GM12878 (cell line): Measurements from ENCODE around the gene NXPE4. TPM values are rescaled to one million over a fixed set of nuclear protein-coding genes. Genes with fewer than 3 reads are reported as not detected.
A peak's percentile ranks its signal among the peaks of the same experiment; 100 is the strongest.

Source experiments
- EGR1 ChIP-seq, 2 experiments: IDR thresholded peaks; 1 replicate in 1 of 2; 2 replicates in 1 of 2; pipeline ENCODE4 v1.6.1; 2011 to 2012; ENCODE audit warnings: low read depth in 2 of 2, low read length in 2 of 2, borderline replicate concordance in 1 of 2, mild to moderate bottlenecking in 1 of 2, moderate library complexity in 1 of 2
- ETV6 ChIP-seq, 2 experiments: fragments of 450-650 bp in 1 of 2; IDR thresholded peaks in 1 of 2; conservative IDR thresholded peaks in 1 of 2; 2 replicates each; pipeline ENCODE4 v1.6.1; 2014; ENCODE audit warnings: antibody characterized with exemption in 1 of 2, borderline replicate concordance in 1 of 2, low read depth in 1 of 2, mild to moderate bottlenecking in 1 of 2, moderate library complexity in 1 of 2
- GABPA ChIP-seq: IDR thresholded peaks from 2 replicates; pipeline ENCODE4 v1.6.1; 2014; ENCODE audit warnings: antibody characterized with exemption, low read depth, mild to moderate bottlenecking, inconsistent platforms
- GATAD2B ChIP-seq: fragments of 450-650 bp; conservative IDR thresholded peaks from 2 replicates; pipeline ENCODE4 v1.6.1; 2017; ENCODE audit warnings: low read depth, mild to moderate bottlenecking, moderate library complexity
- NFIC ChIP-seq: IDR thresholded peaks from 2 replicates; pipeline ENCODE4 v1.6.1; 2012; ENCODE audit warnings: low read depth, mild to moderate bottlenecking, inconsistent platforms, low read length, moderate library complexity
- NRF1 ChIP-seq: conservative IDR thresholded peaks from 2 replicates; pipeline ENCODE4 v1.6.1; 2011; ENCODE audit warnings: mild to moderate bottlenecking, low read depth, low read length, improper control_type of control experiment
- POLR2AphosphoS5 ChIP-seq: IDR thresholded peaks from 2 replicates; pipeline ENCODE4 v1.6.1; 2011; ENCODE audit warnings: mild to moderate bottlenecking, low read length, inconsistent platforms
- RELA ChIP-seq: fragments of 450-650 bp; IDR thresholded peaks from 2 replicates; pipeline ENCODE4 v1.8.0; 2014; ENCODE audit warnings: borderline replicate concordance; ENCODE audit not compliant: partially characterized antibody
- SMAD5 ChIP-seq: IDR thresholded peaks from 2 replicates; pipeline ENCODE4 v1.6.1; 2016; ENCODE audit warnings: antibody characterized with exemption, low read depth
- SMC3 ChIP-seq: IDR thresholded peaks from 2 replicates; pipeline ENCODE4 v1.6.1; 2011; ENCODE audit warnings: low read length, improper control_type of control experiment, borderline replicate concordance
- SP1 ChIP-seq: IDR thresholded peaks from one replicate; pipeline ENCODE4 v1.6.1; 2011; ENCODE audit warnings: low read depth, low read length
- SUPT20H ChIP-seq: IDR thresholded peaks from 2 replicates; pipeline ENCODE4 v1.6.1; 2011; ENCODE audit warnings: low read depth, mild to moderate bottlenecking, low read length, moderate library complexity, borderline replicate concordance; ENCODE audit not compliant: control insufficient read depth
- TAF1 ChIP-seq: IDR thresholded peaks from 2 replicates; pipeline ENCODE4 v1.6.1; 2011; ENCODE audit warnings: mild to moderate bottlenecking, low read depth, low read length, borderline replicate concordance
- TARDBP ChIP-seq: IDR thresholded peaks from 2 replicates; pipeline ENCODE4 v1.6.1; 2016; ENCODE audit warnings: borderline replicate concordance
- TCF3 ChIP-seq: IDR thresholded peaks from 2 replicates; pipeline ENCODE4 v1.6.1; 2012; ENCODE audit warnings: low read depth, mild to moderate bottlenecking, low read length, borderline replicate concordance; ENCODE audit not compliant: insufficient read depth
- WRNIP1 ChIP-seq: IDR thresholded peaks from 2 replicates; pipeline ENCODE4 v1.6.1; 2011; ENCODE audit warnings: low read depth, low read length, improper control_type of control experiment, borderline replicate concordance
- ZNF207 ChIP-seq: fragments of 450-650 bp; IDR thresholded peaks from 2 replicates; pipeline ENCODE4 v1.6.1; 2014; ENCODE audit warnings: antibody characterized with exemption, mild to moderate bottlenecking, borderline replicate concordance
- ZNF217 ChIP-seq: fragments of 450-650 bp; IDR thresholded peaks from 2 replicates; pipeline ENCODE4 v1.6.1; 2017; ENCODE audit warnings: antibody characterized with exemption, mild to moderate bottlenecking
- ZNF24 ChIP-seq: fragments of 450-650 bp; IDR thresholded peaks from 2 replicates; pipeline ENCODE4 v1.6.1; 2017; ENCODE audit warnings: antibody characterized with exemption, mild to moderate bottlenecking
- ZSCAN29 ChIP-seq: fragments of 450-650 bp; IDR thresholded peaks from 2 replicates; pipeline ENCODE4 v1.6.1; 2017; ENCODE audit warnings: mild to moderate bottlenecking, moderate library complexity
- polyA plus RNA-seq, 11 experiments: library from polyadenylated mRNA; depleted of rRNA in 4 of 11; unstranded in 6 of 11; stranded (reverse) in 5 of 11; fragments of >200 nt; fragmentation: Nextera tagmentation in 4 of 11; fragmentation: Illumina TruSeq in 1 of 11; extraction: Ambion mirVana in 4 of 11; extraction: Trizol in 1 of 11; gene quantifications; 1 replicate in 1 of 11; 2 replicates in 10 of 11; pipeline versions ENCODE4 v1.2.1 to v1.2.3, GENCODE V29; 2011 to 2016; ENCODE audit warnings: inconsistent platforms in 2 of 11, missing spikeins in 2 of 11, low read depth in 1 of 11
- total RNA-seq, 4 experiments: library from RNA; depleted of rRNA in 3 of 4; stranded (reverse); fragments of >200 nt in 3 of 4; fragmentation: Illumina TruSeq in 1 of 4; extraction: Trizol in 1 of 4; gene quantifications; 2 replicates each; pipeline versions ENCODE4 v1.2.1 to v1.2.3, GENCODE V29; 2013 to 2021
- TF ChIP-seq, protein P1 (sequence below): IDR thresholded peaks from 2 replicates; pipeline ENCODE4 v1.6.1; 2011; ENCODE audit warnings: low read depth, mild to moderate bottlenecking, low read length, moderate library complexity, borderline replicate concordance; ENCODE audit errors: extremely low read depth
- TF ChIP-seq, protein P2 (sequence below): fragments of 150-350 bp; IDR thresholded peaks from 2 replicates; pipeline ENCODE4 v1.6.1; 2014; ENCODE audit warnings: mild to moderate bottlenecking, low read depth, low read length
- TF ChIP-seq, protein P3 (sequence below): fragments of 450-650 bp; IDR thresholded peaks from 2 replicates; pipeline ENCODE4 v1.6.1; 2017; ENCODE audit warnings: antibody characterized with exemption, mild to moderate bottlenecking, moderate library complexity

Gene NXPE4
- total and polyA plus RNA-seq, 10 of the 15 experiments (the other 5 are each of a cell fraction or from before 2014, with no cell fraction given) = not detected

DNA sequence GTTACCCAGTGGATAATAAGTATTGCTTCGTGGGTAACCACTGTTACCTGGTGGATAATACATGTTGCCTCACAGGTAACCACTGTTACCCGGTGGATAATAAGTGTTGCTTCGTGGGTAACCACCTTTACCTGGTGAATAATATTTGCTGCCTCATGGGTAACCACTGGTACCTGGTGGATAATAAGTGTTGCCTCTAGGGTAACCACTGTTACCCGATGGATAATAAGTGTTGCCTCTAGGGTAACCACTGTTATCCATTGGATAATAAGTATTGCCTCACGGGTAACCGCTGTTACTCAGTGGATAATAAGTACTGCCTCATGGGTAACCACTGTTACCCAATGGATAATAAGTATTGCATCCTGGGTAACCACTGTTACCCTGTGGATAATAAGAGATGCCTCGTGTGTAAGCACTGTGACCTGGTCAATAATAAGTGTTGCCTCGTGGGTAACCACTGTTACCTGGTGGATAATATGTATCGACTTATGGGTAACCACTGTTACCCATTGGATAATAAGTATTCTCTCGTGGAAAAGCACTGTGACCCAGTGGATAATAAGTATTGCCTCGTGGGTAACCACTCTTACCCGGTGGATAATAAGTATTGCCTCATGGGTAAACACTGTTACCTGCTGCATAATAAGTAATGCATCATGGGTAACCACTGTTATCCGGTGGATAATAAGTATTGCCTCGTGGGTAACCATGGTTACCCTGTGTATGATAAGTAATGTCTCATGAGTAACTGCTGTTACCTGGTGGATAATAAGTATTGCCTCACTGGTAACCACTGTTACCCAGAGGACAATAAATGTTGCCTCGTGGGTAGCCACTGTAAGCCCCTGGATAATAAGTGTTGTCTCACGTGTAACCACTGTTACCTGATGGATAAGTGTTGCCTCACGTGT is 20.1 kb upstream of the NXPE4 start (continued):
- TF ChIP-seq WRNIP1 = no peak
- peak; percentile 66 for TF ChIP-seq ZNF217
- TF ChIP-seq, protein P1, sequence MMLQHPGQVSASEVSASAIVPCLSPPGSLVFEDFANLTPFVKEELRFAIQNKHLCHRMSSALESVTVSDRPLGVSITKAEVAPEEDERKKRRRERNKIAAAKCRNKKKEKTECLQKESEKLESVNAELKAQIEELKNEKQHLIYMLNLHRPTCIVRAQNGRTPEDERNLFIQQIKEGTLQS = no peak
- TF ChIP-seq, protein P2, sequence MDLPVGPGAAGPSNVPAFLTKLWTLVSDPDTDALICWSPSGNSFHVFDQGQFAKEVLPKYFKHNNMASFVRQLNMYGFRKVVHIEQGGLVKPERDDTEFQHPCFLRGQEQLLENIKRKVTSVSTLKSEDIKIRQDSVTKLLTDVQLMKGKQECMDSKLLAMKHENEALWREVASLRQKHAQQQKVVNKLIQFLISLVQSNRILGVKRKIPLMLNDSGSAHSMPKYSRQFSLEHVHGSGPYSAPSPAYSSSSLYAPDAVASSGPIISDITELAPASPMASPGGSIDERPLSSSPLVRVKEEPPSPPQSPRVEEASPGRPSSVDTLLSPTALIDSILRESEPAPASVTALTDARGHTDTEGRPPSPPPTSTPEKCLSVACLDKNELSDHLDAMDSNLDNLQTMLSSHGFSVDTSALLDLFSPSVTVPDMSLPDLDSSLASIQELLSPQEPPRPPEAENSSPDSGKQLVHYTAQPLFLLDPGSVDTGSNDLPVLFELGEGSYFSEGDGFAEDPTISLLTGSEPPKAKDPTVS = no peak
- no peak for TF ChIP-seq GABPA
- no peak for TF ChIP-seq SP1
- no peak for TF ChIP-seq TAF1
- no peak for TF ChIP-seq EGR1 (IDR thresholded peaks at IDR 0.05; ENCODE audit: borderline replicate concordance in 1 of 2, low read depth in 2 of 2, low read length in 2 of 2)
- TF ChIP-seq SMAD5 = no peak
- no peak for TF ChIP-seq ZSCAN29
- TF ChIP-seq ETV6 (conservative IDR thresholded peaks at IDR 0.05 in 1 of 2, IDR thresholded peaks at IDR 0.05 in 1 of 2; ENCODE audit: borderline replicate concordance in 1 of 2, low read depth in 1 of 2) = no peak
- peak; percentile 60; the same call in 1 of the 2 replicates for TF ChIP-seq ZNF207
- TF ChIP-seq SMC3 = no peak
- no peak for TF ChIP-seq RELA
- TF ChIP-seq NFIC = peak; percentile 50; the same call in 1 of the 2 replicates
- no peak for TF ChIP-seq SUPT20H
- no peak for TF ChIP-seq TARDBP
- no peak for TF ChIP-seq TCF3
- TF ChIP-seq, protein P3, sequence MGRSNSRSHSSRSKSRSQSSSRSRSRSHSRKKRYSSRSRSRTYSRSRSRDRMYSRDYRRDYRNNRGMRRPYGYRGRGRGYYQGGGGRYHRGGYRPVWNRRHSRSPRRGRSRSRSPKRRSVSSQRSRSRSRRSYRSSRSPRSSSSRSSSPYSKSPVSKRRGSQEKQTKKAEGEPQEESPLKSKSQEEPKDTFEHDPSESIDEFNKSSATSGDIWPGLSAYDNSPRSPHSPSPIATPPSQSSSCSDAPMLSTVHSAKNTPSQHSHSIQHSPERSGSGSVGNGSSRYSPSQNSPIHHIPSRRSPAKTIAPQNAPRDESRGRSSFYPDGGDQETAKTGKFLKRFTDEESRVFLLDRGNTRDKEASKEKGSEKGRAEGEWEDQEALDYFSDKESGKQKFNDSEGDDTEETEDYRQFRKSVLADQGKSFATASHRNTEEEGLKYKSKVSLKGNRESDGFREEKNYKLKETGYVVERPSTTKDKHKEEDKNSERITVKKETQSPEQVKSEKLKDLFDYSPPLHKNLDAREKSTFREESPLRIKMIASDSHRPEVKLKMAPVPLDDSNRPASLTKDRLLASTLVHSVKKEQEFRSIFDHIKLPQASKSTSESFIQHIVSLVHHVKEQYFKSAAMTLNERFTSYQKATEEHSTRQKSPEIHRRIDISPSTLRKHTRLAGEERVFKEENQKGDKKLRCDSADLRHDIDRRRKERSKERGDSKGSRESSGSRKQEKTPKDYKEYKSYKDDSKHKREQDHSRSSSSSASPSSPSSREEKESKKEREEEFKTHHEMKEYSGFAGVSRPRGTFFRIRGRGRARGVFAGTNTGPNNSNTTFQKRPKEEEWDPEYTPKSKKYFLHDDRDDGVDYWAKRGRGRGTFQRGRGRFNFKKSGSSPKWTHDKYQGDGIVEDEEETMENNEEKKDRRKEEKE = no peak
- TF ChIP-seq NRF1 = no peak
- peak; percentile 99 for TF ChIP-seq ZNF24
- no peak for TF ChIP-seq GATAD2B
- no peak for TF ChIP-seq POLR2AphosphoS5
